Esophagus squamous epithelium (tissue), 4 donors: ENCODE measurements around the gene ITPK1.

Experiments used
- CTCF ChIP-seq, 6 experiments: fragments of 450-650 bp in 4 of 6; fragments of 200-600 bp in 2 of 6; sonication (generic) in 2 of 6; IDR thresholded peaks; one replicate each; pipeline ENCODE4 v1.5.1; 2016 to 2019; ENCODE audit warnings: antibody characterized with exemption in 6 of 6, mild to moderate bottlenecking in 4 of 6, moderate library complexity in 4 of 6
- POLR2A ChIP-seq, 4 donors: fragments of 450-650 bp; IDR thresholded peaks; one replicate each; pipeline ENCODE4 v1.6.1; 2017; ENCODE audit warnings: antibody characterized with exemption in 4 of 4, mild to moderate bottlenecking in 4 of 4, moderate library complexity in 3 of 4

DNA sequence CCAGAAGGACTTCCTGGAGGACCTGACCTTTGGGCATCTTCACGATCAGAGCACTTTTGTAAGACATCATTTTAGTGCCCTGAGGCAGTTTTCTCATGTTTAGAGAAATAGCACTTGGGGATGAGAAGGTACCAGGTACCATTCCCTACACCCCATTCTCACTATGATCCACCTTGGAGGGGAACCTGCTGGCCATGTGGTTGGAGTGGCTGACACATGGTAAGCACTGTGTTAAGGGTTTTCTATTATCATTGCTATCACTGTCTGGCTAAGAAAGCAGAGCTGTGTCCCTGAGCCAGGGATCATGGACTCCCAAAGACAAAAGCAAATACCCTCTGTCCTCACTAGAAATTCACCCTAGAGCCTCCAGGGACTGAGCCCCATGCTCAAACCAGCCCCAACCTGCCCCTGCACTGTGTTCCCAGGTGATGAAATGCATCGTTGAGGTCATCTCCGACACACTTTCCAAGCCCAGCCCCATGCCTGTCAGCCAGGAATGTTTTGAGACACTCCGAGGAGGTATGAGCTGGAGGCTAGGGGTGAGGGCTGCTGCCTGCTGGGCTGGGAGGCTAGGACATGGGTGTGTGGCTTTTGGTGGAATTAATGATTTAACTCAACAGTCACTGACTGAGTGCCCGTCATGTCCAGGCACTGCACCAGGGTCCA, 189.4 kb downstream of the ITPK1 start:
- TF ChIP-seq CTCF (IDR thresholded peaks at IDR 0.05): no peak
- no peak for TF ChIP-seq POLR2A (IDR thresholded peaks at IDR 0.05)
